ENCODE measurements around the gene TSHZ1.

Gene TSHZ1

GRCh38 chr18:75293591-75293990 lies 83.0 kb downstream of the TSHZ1 start:
- DNase-seq (ENCODE audit: extremely low spot score) = no peak
- ChIA-PET CTCF (interaction anchor here (0.9 kb wide), 1 partner anchor 9 kb away, joined by 3 read pairs; no protein-coding TSS in a partner anchor), POLR2A (no interaction called here)
- TF ChIP-seq CTCF (IDR thresholded peaks at IDR 0.05; ENCODE audit: control extremely low read depth, extremely low read depth, low read depth, missing control alignments) = no peak

- CTCF ChIA-PET = interaction anchor here (0.9 to 1.2 kb wide), 2 partner anchors 11 to 23 kb away, joined by 3 read pairs; no protein-coding TSS in a partner anchor
- DNase-seq (ENCODE audit: extremely low spot score) = no peak
- TF ChIP-seq CTCF (IDR thresholded peaks at IDR 0.05; ENCODE audit: control extremely low read depth, extremely low read depth, low read depth, missing control alignments) = no peak
- POLR2A ChIA-PET = no interaction called here
These were observed 87.1 kb downstream of the TSHZ1 start for GRCh38 chr18:75297731-75298130.

GRCh38 chr18:75304678-75305557 lies 94.3 kb downstream of the TSHZ1 start:
- no peak for TF ChIP-seq CTCF (IDR thresholded peaks at IDR 0.05; ENCODE audit: control extremely low read depth, extremely low read depth, low read depth, missing control alignments)
- DNase-seq (ENCODE audit: extremely low spot score) = no peak
- POLR2A ChIA-PET = no interaction called here
- CTCF ChIA-PET = no interaction called here

GRCh38 chr18:75305984-75306383 lies 95.4 kb downstream of the TSHZ1 start:
- no peak for DNase-seq (ENCODE audit: extremely low spot score)
- TF ChIP-seq CTCF (IDR thresholded peaks at IDR 0.05; ENCODE audit: control extremely low read depth, extremely low read depth, low read depth, missing control alignments) = no peak
- CTCF ChIA-PET = no interaction called here
- POLR2A ChIA-PET = no interaction called here

GRCh38 chr18:75307530-75307929 lies 96.9 kb downstream of the TSHZ1 start:
- POLR2A ChIA-PET = no interaction called here
- TF ChIP-seq CTCF (IDR thresholded peaks at IDR 0.05; ENCODE audit: control extremely low read depth, extremely low read depth, low read depth, missing control alignments) = no peak
- DNase-seq (ENCODE audit: extremely low spot score) = no peak
- CTCF ChIA-PET = interaction anchor here (0.6 kb wide), 1 partner anchor 106 kb away, joined by 3 read pairs; no protein-coding TSS in a partner anchor

- no peak for DNase-seq (ENCODE audit: extremely low spot score)
- ChIA-PET POLR2A (no interaction called here), CTCF (no interaction called here)
- TF ChIP-seq CTCF (IDR thresholded peaks at IDR 0.05; ENCODE audit: control extremely low read depth, extremely low read depth, low read depth, missing control alignments) = no peak
These were observed 99.0 kb downstream of the TSHZ1 start for GRCh38 chr18:75309564-75309963.

Measured in GM10248 (cell line).